HTERT RPE-1 (cell line): Measurements from ENCODE around the gene E2F4.

Experiments used
- in situ Hi-C: fragments of 300-500 bp; cut with MboI; formaldehyde crosslinking; loops from 4 replicates; pipeline ENCODE4 v1.14.3; 2020; ENCODE audit warnings: low sequenced_read_pairs

The E2F4 gene

DNA sequence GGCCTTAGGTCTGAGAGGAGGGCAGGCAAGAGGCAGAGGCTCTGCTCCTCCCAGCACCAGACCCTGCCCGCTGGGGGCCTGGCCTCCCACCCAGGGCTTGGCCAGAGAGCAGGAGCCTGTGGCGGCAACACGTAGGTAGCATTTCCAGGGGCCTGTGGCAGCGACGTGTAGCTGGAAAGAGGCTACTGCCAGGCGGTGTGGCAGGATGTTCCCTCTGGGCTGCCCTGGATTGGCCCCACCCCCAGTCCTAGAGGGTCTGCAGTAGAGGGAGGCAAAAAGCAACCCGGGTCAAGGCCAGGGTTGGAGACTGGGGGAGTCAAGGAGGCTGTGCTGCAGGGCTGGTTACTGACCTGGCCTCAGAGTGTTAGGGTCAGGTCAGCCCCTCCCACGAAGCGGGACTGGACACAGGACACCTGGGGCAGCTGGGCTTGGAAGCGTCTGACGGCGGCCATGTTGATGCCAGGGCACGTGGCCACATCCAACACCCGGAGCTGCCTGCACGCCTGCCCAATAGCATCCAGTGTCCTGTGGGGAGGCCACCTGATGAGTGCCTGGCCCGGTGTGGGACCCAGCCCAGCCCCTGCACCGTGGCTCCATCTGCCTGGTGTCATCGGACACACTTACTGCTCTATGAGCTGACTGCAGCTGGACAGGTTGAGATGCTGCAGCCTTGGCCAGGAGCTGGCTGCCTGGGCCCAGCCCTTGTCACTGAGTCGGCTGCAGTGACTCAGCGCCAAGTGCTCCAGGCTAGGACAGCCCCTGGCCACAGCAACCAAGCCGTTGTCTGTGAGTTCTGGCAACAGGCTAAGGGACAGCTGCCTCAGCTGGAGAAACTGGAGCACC is 15.5 kb downstream of the E2F4 start:
- in situ Hi-C loops = no loop called here

DNA sequence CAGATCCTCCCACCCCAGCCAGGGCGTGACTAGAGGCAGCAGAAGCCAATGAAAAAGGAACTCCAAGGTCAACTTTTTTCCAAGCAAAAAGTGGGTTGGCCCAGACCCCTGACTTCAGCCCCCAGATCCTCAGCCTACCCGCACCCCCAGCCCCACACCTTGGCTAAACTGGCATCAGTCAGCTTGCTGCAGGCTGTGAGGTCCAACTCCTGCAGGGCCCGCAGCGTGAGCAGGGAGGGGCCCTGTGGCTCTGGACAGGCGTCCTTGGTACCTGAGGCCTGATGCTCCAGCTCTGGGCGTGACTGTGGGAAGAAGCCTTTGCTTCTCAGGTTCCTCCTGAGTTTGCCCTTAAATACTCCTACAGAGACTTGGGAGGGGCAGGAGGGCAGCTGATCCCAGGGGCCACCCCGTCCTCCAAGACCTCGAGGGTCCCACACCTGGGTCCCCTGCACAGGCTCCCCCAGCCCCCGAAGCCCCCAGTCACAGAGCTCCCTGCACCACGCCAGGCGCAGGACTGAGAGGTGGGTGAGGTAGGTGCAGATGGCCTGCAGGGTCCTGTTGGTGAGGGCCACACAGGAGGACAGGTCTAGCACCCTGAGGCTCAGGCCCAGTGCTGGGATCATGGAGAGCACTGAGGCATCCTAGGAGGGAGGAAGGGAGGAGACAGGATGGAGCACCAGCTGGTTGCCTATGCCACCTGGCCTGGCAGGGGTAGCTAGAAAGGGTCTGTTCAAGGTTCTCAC is 16.4 kb downstream of the E2F4 start:
- in situ Hi-C loops = no loop called here

DNA sequence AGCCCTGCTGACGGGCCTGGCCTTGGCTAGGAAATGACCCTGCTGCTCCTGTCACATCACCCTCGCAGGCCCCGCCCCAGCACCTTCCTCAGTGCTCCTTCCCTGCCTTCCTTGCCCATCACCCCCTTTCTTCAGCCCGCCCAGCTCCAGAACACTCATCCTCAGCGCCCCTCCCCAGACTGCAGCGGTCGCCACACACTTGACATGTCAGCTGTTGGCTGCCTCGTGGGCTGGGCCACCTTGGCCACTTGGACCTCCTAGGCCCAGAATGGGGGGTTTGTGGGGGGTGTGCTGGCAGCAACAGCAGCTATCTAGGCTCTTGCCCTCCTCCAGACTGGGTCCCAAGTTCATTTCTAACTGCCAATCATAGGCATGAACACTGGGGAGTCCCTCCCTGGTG is 17.6 kb downstream of the E2F4 start:
- in situ Hi-C loops = no loop called here

DNA sequence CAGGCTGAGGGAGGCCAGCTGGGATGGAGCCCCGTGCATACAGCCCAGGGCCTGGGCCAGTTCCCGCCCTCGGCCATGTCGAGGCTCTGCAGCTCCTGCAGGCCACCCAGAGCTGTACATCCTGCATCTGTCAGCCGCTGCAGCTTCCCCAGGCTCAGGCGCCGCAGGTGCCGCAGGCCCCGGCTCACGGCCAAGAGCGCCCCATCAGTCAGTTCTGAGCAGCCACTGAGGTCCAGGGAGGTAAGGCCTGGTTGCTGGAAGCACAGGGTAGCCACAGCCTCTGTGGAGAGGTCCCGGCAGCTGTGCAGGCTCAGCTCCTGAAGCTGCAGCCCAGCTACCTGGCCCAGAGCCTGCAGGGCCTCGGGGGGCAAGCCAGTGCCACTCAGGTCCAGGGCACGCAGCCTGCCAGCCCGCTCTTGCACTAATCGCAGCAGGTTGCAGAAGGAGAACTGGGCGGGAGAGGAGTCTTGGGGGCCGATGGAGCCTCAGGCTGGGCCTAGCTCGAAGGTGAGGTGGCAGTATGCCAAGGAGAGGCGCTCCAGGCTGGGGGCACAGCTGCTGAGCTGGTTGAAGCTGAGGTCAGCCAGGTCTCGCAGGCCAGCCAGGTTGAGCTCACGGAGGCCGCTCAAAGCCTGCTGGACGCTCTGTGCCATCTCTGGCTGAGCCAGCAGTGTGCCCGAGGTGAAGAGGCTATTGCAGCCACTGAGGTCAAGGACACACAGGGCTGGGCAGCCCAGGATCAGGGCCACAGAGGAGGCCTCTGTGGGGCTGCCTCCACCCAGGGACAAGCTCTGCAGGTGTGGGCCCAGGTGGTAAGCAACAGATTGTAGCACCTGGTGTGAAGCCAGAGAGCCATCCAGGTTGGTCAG is 18.3 kb downstream of the E2F4 start:
- in situ Hi-C loops = no loop called here

DNA sequence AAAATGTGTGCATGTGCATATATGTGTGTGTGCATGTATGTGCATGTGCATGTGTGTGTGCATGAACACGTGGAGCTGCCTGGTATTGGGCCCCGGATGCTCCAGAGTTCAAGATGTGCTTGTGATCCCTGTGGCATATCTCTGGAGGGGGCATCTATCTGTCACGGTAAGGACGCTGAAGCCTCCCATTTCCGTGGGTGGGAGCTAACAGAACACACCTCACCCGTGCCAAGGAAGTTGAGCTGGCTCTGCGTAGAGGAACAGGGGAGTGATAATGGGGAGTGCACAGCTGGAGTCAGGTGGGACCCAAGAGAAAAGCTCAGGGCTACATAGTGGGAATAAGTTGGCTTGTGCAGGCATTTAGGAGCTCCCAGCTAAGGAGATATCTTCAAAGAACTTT is 19.7 kb downstream of the E2F4 start:
- in situ Hi-C loops = no loop called here

DNA sequence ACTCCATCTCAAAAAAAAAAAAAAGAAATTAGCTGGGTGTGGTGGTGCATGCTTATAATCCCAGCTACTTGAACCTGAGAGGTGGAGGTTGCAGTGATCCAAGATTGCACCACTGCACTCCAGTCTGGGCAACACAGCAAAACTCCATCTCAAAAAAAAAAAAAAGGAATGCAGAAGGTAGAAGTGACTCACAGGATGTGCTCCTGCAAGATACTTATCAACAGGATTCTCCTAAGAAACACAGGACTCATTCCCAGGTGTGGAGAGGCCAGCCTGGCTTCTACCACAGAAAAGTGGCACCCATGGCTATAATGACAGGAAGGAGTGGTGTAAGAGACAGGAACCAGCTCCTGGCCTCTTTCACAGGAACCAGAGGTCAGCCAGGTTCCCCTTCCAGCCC is 20.8 kb downstream of the E2F4 start:
- in situ Hi-C loops = no loop called here

DNA sequence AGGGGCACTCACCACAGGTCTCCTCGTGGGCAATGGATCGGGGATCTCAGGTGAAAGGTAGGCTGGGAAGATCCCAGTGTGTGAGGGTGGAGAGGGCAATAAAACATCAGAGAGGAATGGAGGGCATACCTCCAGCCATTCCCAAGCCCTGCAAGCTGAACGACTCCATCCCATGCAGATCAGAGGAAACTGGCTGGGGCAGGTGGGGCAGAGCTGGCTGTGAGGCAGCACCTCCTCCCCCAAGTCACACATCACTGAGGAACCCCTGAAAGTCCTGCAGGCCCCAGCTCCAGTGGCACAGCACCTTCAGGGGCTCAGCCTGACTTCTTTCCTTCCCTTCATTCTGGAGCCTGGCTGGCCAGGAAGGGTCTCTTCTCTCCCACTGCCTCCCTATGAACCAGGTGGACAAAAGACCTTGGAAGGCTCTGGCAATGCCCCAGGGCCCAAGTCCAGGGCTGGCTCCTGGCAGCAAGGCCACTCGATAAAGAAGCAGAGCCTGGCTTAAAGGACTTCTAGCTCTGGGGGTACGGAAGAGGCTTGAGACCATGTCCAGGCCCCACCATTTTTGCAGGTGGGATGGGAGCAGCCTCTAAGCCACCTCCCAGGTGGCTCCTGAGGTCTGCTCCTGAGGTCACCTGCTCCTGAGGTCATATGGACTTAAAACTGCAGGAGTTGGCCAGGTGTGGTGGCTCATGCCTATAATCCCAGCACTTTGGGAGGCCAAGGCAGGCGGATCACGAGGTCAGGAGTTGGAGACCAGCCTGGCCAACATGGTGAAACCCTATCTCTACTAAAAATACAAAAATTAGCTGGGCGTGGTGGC is 21.5 kb downstream of the E2F4 start:
- in situ Hi-C loops = no loop called here

DNA sequence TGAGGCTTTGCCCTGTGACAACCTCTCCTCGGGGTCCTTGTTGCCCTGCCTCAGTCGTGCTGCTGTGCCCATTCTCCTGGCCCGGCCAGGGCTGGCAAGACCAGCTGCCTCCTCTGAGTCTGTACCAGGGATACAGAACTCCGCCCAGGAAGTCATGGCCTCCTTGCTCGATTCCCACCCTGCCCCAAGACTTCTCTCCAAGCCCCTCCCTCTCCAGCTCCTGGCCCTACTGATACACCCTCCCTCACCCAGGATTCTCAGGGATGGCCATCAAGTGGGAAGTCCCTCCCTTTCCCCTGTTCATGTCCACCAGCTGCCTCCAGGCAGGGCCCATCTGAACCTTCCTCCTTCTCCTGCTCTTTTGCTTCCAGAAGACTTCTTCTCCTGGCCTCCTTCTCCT is 23.8 kb downstream of the E2F4 start:
- in situ Hi-C loops = no loop called here

DNA sequence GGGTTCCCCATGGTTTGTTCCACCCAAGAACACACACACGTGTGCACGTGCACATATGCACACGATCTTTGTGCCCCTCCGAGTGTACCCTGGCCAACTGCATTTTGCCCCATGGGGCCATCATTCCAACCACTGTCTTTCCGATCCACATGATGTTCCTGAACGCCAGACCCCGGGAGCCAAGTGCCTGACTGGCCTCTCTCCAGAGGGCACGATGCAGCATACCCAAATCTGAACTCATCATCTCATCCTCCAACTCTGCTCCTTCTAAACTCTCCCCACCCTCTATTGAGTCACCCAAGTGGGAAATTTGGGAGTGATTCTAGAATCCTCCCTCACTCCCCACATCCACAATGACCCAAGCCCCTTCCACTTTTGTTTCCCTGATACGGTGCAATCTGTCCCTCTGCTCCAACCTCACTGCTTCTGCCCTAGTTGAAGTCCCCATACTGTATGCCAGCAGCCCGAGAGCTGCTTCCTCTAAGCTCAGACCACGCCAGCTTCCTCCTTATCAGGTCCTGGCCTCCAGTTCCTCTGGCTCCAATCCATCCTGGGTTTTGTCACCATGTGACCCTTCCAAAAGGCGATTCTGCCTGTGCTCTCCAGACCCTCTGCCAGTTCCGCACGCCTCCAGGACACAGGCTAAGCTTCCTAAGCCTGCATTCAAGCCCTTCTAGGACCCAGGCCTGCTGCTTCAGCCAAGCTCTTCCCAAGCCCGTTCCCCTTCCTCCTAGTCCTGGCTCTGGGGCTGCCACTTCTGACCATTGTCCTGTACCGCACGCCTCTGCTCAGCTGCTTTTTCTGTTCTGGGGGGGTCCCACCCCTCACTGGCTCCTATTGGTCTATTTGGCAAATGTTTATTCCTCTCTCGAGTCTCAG is 24.9 kb downstream of the E2F4 start:
- in situ Hi-C loops = no loop called here

- in situ Hi-C loops = no loop called here
Measured at GRCh38 chr16:67223992-67224391, 32.0 kb downstream of the E2F4 start.

DNA sequence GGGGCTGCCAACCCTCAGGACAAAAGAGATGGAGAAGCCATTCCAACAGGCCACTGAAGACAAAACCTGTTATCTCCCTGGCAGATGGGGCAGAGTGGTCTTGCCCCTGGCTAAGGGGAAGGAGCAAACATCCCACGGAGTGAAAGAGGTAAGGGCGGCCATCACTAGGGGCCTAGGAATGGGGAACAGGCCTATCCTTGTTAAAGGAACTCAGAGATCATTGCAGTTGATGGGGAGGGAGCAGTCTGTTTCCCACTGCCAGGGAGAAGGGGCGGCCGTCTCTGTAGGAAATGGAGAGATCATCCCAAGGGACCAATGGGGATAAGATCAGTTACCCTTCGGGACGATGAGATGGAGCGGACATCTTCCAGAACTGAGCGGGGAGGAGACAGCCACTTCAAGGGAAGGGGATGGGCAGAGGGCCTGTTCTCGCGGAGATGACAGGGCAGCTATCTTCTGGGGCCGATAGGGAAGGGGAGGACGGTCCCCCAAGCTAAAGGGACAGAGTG is 34.4 kb downstream of the E2F4 start:
- in situ Hi-C loops = no loop called here

DNA sequence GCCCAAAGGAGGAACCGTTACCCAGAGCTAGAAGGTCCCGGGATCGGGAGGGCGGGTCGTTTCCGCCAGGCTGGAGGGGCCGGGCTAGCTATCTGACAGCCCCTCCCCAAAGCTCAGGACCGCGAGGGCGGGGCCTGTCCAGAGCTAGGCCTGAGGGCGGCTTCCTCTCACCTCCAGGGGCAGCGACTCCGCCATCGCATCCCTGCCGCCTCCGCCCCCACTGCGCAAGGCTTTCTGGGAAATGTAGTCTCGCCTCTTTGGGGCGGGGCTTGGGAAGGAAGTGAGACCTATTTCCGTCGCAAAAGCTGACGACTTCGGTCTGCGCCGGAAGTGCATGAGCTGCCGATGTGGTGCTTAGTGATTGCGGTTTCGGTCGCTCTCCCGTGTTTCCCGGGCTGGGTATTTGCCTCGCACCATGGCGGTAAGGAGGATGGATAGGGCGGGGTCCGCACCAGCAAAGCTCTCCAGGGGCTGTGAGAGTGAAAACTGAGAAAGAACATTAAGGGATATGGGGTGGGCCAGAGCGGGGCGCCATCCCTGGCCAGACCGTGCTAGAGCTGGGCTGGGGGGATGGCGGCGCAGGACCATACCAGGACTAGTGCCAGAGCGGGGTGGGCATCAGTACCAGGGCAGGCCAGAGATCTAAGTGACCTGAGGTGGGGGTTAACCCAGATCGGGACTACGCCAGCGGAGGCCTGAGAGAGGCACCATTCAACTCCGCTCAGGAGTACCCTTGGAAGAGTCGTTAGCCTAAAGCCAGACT is 35.0 kb downstream of the E2F4 start, which contains the start of gene TMEM208:
Gene TMEM208, plus strand, starts transcription at position 327 of the 763 bp plus-strand sequence. Its CDS starts 89 bp downstream, at position 416.
- in situ Hi-C loops = no loop called here

DNA sequence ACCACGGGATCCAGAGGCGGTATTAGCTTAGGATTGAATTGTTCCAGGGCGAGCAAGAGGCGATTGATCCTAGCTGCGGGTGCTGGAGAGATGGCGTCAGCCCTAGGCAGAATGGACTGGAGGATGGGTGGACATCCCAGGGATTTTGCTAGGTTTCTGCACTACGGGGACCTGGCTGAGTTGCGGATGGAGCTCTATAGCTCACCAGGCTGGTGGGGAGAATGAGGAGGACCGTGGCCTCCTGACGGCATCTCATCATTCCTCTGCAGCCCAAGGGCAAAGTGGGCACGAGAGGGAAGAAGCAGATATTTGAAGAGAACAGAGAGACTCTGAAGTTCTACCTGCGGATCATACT is 35.6 kb downstream of the E2F4 start:
- in situ Hi-C loops = no loop called here

DNA sequence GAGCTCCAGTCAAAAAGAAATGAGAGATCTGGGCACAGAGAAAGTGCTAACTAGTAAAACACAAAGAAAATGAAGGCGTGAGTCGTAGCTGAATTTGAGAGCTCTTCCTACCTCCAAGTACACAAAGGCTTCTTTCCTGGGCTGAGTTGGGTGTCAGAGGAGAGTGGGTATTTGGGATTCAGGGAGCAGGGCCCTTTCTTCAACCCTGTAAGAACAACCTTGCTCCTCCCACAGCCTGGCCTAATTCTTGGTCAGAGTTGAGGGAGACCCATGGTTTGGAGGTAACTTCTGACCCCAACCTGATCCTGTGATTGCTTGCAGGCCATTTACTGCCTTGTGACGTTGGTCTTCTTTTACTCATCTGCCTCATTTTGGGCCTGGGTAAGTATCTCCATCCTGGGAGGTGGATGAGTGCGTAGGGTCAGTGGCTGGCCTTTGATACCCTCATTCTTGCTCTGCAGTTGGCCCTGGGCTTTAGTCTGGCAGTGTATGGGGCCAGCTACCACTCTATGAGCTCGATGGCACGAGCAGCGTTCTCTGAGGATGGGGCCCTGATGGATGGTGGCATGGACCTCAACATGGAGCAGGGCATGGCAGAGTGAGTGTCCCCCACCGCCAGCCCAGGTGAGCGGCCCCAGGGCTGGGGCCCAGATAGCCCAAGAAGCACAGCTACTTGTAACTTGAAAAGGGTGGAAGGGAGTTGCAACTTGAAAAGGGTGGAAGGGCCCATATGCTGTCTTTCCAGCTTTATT is 36.3 kb downstream of the E2F4 start:
- in situ Hi-C loops = no loop called here

- in situ Hi-C loops = no loop called here
Measured at GRCh38 chr16:67228905-67229304, 37.0 kb downstream of the E2F4 start.

- in situ Hi-C loops = no loop called here
Measured at GRCh38 chr16:67229906-67230808, 38.2 kb downstream of the E2F4 start.
